Right renal pelvis (tissue), 4 donors: Measurements from ENCODE around the gene AGAP5. TPM values are rescaled to one million over a fixed set of nuclear protein-coding genes. Genes with fewer than 3 reads are reported as not detected.
"Not testable (repeated sequence)": the region's sequence is repeated elsewhere in the genome, so short reads cannot be mapped to it uniquely, and the experiment has no call there.

Experiments used
- DNase-seq, 4 donors: peaks; one replicate each; pipeline ENCODE4 v3.0.0-alpha.2; 2013; ENCODE audit warnings: low read depth in 4 of 4, low spot score in 3 of 4, missing footprints in 1 of 4
- polyA plus RNA-seq, 4 donors: library from polyadenylated mRNA; unstranded; fragments of 120-200 nt; gene quantifications; one replicate each; pipeline ENCODE4 v1.2.1, GENCODE V29; 2013; ENCODE audit not compliant: insufficient read length in 4 of 4

AGAP5 gene
- polyA plus RNA-seq, 4 donors, result 8.6 to 14.2 (median 9.2) TPM

GRCh38 chr10:73662705-73663104 lies 35.2 kb downstream of the AGAP5 start:
- DNase-seq, result not testable (repeated sequence)

DNA sequence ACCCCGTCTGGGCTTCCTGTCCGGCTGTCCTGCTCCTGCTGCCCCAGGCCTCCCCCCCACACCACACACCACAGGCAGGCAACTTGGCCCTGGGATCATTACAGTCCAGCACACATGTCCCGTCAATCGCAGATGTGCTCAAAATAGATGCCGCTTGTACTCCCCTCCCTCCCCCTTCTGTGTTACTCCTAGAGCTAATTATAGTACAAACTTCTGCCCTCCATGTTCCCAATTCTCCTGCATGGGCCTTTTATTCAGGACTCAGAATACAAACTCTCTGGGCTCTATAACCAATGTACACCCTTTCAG lies 42.0 kb downstream of the AGAP5 start, which contains the start of gene SYNPO2L:
Gene SYNPO2L, minus strand, starts transcription at position 40 of the 309 bp plus-strand sequence. CDS start 107 bp downstream, outside the sequence.
- no peak for DNase-seq

GRCh38 chr10:73655257-73655989 lies 42.5 kb downstream of the AGAP5 start:
- DNase-seq, result no peak

DNA sequence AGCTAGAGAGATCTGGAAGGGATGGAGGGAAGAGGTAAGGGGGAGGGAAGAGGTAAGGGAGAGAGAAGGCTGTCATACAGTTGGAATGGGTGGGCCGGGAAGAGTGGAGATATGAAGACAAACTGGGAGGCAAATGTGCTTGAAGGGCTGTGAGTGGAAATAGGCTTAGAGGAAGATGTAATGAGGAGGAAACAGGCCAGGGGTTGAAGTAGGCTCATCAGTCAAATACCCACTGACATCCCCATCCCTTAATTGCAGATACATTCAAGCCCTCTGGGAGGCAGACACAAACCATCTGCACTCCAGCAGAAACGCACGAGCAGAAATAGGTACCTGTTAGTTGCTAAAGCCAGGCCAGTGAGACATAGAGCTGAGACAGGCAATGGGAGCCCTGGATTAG lies 44.2 kb downstream of the AGAP5 start:
- no peak for DNase-seq

GRCh38 chr10:73653195-73653594 lies 44.7 kb downstream of the AGAP5 start:
- DNase-seq, result no peak

DNA sequence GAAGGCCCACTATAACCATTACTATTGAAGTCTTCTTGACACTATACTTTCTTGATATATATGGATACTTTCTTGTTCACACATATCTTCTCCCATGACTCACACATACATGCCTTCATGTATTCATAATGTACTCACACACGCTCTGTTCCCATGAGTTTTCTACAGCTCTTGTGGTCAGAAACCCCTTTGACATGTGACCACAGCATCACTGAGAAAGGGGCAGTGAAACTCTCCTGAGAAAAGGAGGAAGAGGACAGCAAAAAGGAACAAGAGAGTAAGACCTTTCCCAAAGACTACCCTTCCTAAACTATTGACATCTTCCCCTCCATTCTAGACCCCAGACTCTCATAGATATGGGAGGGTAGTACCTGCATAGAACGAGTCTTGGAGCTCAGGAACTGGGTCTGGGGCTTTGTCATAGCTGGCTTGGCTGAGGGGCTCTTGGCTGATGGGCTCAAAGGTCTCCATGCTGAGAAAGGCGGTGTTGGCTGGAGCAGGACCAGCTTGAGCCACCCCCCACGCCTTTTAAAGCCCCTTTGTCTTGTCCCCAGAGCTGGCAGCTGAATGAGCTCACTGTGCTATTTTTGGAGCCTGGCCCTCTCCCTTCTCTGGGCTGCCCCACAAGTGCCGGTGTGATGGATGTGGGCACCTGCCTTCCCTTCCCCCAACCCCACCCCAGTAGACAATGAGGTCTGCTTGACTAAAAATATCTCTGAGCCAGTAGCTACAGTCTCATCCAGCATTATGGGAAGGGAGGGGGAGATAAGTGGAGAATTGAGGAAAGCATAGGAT lies 47.2 kb downstream of the AGAP5 start:
- DNase-seq, result no peak

DNA sequence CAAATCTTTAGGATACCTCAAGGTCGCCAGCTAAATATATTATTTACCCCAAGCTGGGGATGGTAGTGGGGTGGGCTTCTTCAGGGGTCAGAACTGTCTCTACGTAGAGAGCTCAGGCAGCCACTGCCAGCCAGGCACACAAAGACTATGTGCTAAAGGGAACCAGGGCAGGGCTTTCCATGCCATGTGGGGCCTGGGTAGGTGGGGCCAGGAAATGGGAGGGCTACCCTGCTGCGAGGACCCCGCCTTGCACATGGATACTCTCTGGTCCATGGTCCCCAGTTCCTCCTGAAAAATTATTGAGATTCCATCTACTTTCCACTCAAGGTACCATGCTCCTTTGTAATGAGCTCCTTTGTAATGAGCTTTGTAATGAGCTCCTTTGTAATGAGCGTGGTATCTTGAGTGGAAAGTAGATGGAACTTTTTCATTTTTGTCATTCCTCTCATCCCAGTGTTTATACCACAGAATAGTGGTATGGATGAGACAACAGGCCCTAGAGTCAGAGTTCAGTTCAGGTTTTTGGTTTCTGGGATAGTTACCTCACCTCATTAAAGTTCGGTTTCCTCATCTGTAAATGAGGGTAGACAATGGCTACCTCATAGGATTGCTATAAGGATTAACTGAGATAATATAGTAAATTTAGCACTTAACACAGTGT lies 47.9 kb downstream of the AGAP5 start:
- no peak for DNase-seq

GRCh38 chr10:73648975-73649829 lies 48.7 kb downstream of the AGAP5 start:
- no peak for DNase-seq

DNA sequence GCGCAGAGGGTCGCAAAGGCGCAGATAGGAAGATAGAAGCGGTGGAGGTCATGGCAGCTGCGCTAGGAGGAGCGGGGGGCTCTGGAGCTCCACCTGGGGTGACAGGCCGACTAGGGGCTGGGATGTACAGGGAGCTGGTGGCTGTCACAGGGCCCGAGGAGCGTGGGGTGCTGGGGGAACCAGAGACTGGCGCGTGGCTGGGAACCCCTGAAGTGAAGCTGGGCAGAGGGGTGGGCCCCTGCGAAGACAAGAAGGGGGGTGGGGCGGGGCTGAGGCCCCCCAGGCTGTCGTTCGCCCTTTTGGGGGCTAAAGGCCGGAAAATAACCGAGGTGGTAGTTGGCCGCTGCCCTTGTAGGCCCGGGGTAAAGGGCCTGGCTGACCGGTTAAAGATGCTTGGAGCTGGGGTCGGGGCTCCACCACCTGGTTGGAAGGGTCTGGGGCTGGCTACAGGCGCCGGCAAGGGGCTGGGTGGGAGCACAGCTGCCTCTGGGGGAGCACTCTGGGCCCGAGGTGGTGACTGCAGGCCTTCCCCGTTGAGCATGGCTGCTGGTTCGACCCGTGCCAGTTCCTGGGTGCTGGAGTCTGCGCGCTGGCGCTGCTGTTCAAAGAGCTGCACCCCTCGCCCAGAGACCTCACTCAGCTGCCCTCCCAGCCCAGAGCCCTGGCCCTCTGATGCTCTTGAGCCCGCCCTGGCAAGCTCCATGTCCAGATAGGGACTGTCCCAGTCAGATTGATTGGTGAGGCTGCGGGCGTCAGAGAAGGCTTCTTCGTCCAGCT lies 49.8 kb downstream of the AGAP5 start:
- no peak for DNase-seq

GRCh38 chr10:73647211-73647874 lies 50.6 kb downstream of the AGAP5 start:
- peak in 3 of 4 donors; percentile 54 to 73 (median 54) for DNase-seq

DNA sequence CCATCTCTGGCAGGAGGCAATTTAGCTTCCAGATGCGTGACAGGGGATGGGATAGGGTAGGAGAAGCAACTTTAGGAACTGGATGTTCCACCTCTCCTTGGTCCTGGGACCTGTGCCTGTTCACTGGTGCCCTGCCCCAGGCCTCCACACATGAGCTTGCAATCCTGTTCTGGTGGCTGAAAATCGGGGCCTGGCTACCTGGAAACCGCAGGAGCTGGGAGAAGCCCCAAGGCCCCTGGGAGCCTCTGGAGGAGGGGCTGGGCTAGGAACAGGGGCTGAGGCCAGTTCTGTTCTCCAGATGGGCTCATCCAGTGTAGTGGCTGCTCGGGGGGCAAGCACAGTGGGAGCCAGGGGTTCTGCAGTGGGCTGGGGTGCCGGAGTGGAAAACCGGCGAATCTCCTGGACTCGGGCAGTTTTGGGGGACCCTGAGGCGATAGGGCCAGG lies 51.3 kb downstream of the AGAP5 start:
- DNase-seq, result no peak

DNA sequence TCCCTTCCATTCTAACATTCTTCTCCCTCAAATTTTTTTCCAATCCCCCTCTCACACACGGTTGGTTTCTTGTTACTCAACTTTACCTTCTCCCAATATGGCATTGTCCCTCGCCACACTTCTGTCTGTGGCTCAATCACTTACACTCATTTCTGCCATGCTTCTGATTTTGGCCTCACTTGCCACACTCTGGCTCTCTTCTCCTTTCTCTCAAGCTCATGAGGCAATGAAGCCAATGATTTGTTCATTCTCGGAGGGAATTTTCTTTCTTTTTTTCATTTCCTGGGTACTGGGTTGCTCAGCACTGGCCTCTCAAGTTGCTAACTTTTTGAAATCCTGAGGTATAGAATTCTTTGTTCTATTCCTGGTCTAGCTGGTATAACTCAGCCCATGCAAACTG lies 52.7 kb downstream of the AGAP5 start:
- DNase-seq, result no peak

DNA sequence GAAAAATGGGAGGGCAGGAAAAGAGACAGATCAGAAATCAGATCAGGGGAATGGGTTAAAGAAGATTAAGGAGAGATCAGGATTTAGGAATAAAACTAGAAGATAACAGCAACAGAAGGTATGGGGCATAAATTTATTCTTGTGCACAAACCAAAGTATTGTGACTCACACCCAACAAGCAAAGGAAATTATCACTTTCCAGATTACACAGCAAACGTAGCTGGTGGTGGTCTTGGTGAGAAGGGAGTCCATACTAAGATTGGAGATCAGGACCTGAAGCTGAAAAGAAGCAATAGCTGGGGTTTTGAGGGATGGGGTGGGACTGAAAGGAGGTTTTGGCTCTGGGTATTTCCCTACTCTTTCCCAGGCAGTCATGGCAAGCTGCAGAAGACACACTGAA lies 53.1 kb downstream of the AGAP5 start:
- DNase-seq, result no peak

DNA sequence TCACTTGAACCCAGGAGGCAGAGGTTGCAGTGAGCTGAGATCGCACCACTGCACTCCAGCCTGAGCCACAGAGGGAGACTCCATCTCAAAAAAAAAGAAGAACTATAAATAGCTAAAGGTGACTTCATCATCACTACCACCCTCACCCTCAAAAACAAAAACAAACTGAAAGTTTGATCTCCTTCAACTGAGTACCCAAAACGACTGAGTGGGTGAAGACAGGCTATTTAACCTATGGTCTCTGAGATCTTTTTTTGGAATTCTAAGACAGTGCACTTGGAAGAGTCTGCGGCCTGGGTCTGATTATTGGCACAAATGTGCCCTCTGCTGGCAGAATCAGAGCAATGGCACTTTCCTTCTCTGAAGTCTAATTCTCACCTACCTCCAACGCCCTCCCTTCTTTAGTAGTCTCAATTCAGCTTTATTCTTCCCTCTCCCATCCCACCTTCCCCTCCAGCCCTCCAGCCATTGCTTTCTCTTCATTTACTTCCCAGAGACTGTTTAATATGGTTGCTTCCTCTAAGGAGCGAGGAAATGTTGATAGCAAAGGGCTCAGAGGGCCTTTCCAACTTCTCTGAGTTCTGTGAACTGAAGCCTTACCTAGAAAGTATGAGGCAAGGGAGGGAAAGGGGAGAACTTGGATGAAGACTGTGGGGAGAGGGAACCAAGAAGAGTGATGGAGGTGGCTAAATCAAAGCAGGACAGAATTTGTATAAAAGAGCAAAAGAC lies 53.7 kb downstream of the AGAP5 start:
- peak in 2 of 4 donors; percentile 50 to 57 for DNase-seq

GRCh38 chr10:73643362-73643761 lies 54.5 kb downstream of the AGAP5 start:
- DNase-seq, result no peak

- DNase-seq, result no peak
Measured at GRCh38 chr10:73641328-73642060, 56.4 kb downstream of the AGAP5 start, which contains the start of gene MYOZ1. MYOZ1 (minus strand) TSS chr10:73641474; CDS start chr10:73640017, 1,457 bp downstream.

- no peak for DNase-seq
Measured at GRCh38 chr10:73639286-73639685, 58.6 kb downstream of the AGAP5 start.

DNA sequence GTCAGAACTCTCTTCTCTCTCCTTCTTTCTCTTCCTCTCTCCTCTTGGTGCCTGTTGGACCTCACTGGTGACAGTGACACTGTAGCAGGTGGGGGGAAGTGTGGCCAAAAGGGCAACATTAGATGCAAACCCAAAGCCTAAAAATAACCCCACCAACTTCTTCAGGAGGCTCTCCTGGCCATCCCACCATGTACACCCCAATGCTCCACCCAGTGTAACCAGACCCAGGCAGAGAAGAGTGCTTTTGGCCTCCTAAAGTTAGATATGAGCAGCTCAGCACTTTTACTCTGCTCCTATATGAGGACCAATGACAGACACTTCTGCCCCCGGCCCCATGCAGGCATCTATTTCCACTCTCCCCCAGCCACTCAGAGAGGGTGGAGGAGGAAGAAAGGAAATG lies 62.1 kb downstream of the AGAP5 start:
- no peak for DNase-seq
